ENCODE data around the gene QRSL1. TPM values are rescaled to one million over a fixed set of nuclear protein-coding genes. Genes with fewer than 3 reads are reported as not detected.
A peak's percentile ranks its signal among the peaks of the same experiment; 100 is the strongest.
"Not testable (repeated sequence)": the region's sequence is repeated elsewhere in the genome, so short reads cannot be mapped to it uniquely, and the experiment has no call there.

The QRSL1 gene
- total and polyA plus RNA-seq, 3 donors from 2014 or later, result 9.1 to 13.3 (median 9.2) TPM

GRCh38 chr6:106622412-106622811 is 7.0 kb upstream of the QRSL1 start:
- intact Hi-C loops (cut with DNase I; ENCODE audit: low total_unique reads), result no loop called here
- H3K9me3 ChIP-seq, result no peaks in the 10 kb centered on the region
- 92 to 93% methylated on average over 8 of the region's 8 CpGs for WGBS, 2 donors

GRCh38 chr6:106623039-106623438 is 6.3 kb upstream of the QRSL1 start:
- intact Hi-C loops (cut with DNase I; ENCODE audit: low total_unique reads), result no loop called here
- TF ChIP-seq POLR2A (IDR thresholded peaks at IDR 0.05), result no peak
- no peak for TF ChIP-seq CTCF (IDR thresholded peaks at IDR 0.05)
- 82 to 95% methylated on average over 1 of the region's 1 CpG for WGBS, 2 donors
- DNase-seq, result no peak
- no peaks in the 10 kb centered on the region for H3K4me1 ChIP-seq
- no peaks in the 10 kb centered on the region for H3K36me3 ChIP-seq (ENCODE audit: low read depth, missing control alignments)
- no peak overlapping the region for H3K4me3 ChIP-seq
- no peaks in the 10 kb centered on the region for H3K27me3 ChIP-seq
- H3K27ac ChIP-seq, result no peak overlapping the region
- H3K9me3 ChIP-seq, result no peaks in the 10 kb centered on the region

More at GRCh38 chr6:106622412-106622811, 7.0 kb upstream of the QRSL1 start:
- Histone ChIP-seq H3K36me3 (ENCODE audit: low read depth, missing control alignments) (no peaks in the 10 kb centered on the region), H3K4me1 (no peaks in the 10 kb centered on the region), H3K27ac (no peak overlapping the region), H3K27me3 (no peaks in the 10 kb centered on the region), H3K4me3 (no peak overlapping the region)
- TF ChIP-seq CTCF (IDR thresholded peaks at IDR 0.05), result no peak
- TF ChIP-seq POLR2A (IDR thresholded peaks at IDR 0.05), result no peak
- no peak for DNase-seq

- no peaks in the 10 kb centered on the region for H3K36me3 ChIP-seq (ENCODE audit: low read depth, missing control alignments)
- no peaks in the 10 kb centered on the region for H3K9me3 ChIP-seq
- WGBS, 2 donors, result 35 to 37% methylated on average over 2 of the region's 2 CpGs
- peaks cover 8% of the 10 kb centered on the region for H3K4me1 ChIP-seq
- H3K4me3 ChIP-seq, result no peak overlapping the region
- intact Hi-C loops (cut with DNase I; ENCODE audit: low total_unique reads), result no loop called here
- TF ChIP-seq POLR2A (IDR thresholded peaks at IDR 0.05), result no peak
- no peak for TF ChIP-seq CTCF (IDR thresholded peaks at IDR 0.05)
- DNase-seq, result no peak
- H3K27me3 ChIP-seq, result no peaks in the 10 kb centered on the region
- H3K27ac ChIP-seq, result no peak overlapping the region
Measured at GRCh38 chr6:106626485-106626884, 2.9 kb upstream of the QRSL1 start.

GRCh38 chr6:106627760-106628159 is 1.6 kb upstream of the QRSL1 start:
- WGBS, 2 donors, result 66 to 76% methylated on average over 16 of the region's 16 CpGs
- H3K27me3 ChIP-seq; H3K4me3 ChIP-seq; intact Hi-C loops (cut with DNase I; ENCODE audit: low total_unique reads); H3K4me1 ChIP-seq; DNase-seq; H3K36me3 ChIP-seq (ENCODE audit: low read depth, missing control alignments); H3K27ac ChIP-seq; H3K9me3 ChIP-seq: not testable (repeated sequence)

- WGBS, 2 donors, result 25 to 29% methylated on average over 7 of the region's 7 CpGs
- peaks cover 8% of the 10 kb centered on the region for H3K4me1 ChIP-seq
- intact Hi-C loops (cut with DNase I; ENCODE audit: low total_unique reads), result no loop called here
- H3K4me3 ChIP-seq, result peak overlapping the region; percentile 72 to 83
- no peaks in the 10 kb centered on the region for H3K36me3 ChIP-seq (ENCODE audit: low read depth, missing control alignments)
- no peak for DNase-seq
- H3K9me3 ChIP-seq, result no peaks in the 10 kb centered on the region
- TF ChIP-seq CTCF (IDR thresholded peaks at IDR 0.05) (no peak), POLR2A (IDR thresholded peaks at IDR 0.05) (no peak)
- peak overlapping the region; percentile 48 to 88 for H3K27ac ChIP-seq
- H3K27me3 ChIP-seq, result no peaks in the 10 kb centered on the region
Measured at GRCh38 chr6:106628658-106629102, 698 bp upstream of the QRSL1 start.

All from testis (tissue), 3 donors.